GM18499 (cell line): ENCODE data around the gene SMCR8.
"Not testable (repeated sequence)": the region's sequence is repeated elsewhere in the genome, so short reads cannot be mapped to it uniquely, and the experiment has no call there.

Source experiments
- ATAC-seq: cut with Tn5 transposase; IDR thresholded peaks from one replicate; pipeline ENCODE4 v1.9.1; 2021; ENCODE audit warnings: moderate number of reproducible peaks; ENCODE audit not compliant: insufficient read depth, unreplicated experiment

SMCR8 gene

GRCh38 chr17:18314731-18315561 lies at the start of gene SMCR8, which contains the start of gene TOP3A:
Gene SMCR8 (plus strand): TSS chr17:18315293. CDS start chr17:18315790, 497 bp downstream.
Gene TOP3A (minus strand): TSS chr17:18314994. CDS start chr17:18314778, 216 bp downstream.
- peak; percentile 42 for ATAC-seq

- ATAC-seq: no peak
Measured at GRCh38 chr17:18267366-18267765, 47.7 kb upstream of the SMCR8 start.

- ATAC-seq: no peak
Measured at GRCh38 chr17:18267927-18268711, 47.0 kb upstream of the SMCR8 start.

- ATAC-seq: no peak
Measured at GRCh38 chr17:18270046-18270931, 44.8 kb upstream of the SMCR8 start.

GRCh38 chr17:18277076-18277475 lies 38.0 kb upstream of the SMCR8 start:
- no peak for ATAC-seq

GRCh38 chr17:18278867-18279266 lies 36.2 kb upstream of the SMCR8 start:
- no peak for ATAC-seq

GRCh38 chr17:18280249-18280648 lies 34.8 kb upstream of the SMCR8 start:
- no peak for ATAC-seq

GRCh38 chr17:18280766-18281371 lies 34.2 kb upstream of the SMCR8 start:
- no peak for ATAC-seq

GRCh38 chr17:18281788-18282187 lies 33.3 kb upstream of the SMCR8 start:
- ATAC-seq: no peak

- ATAC-seq: no peak
Measured at GRCh38 chr17:18285296-18285695, 29.8 kb upstream of the SMCR8 start.

GRCh38 chr17:18291718-18292540 lies 23.2 kb upstream of the SMCR8 start:
- ATAC-seq: no peak

- not testable (repeated sequence) for ATAC-seq
Measured at GRCh38 chr17:18298061-18298460, 17.0 kb upstream of the SMCR8 start.

GRCh38 chr17:18300725-18301480 lies 14.2 kb upstream of the SMCR8 start:
- ATAC-seq: no peak

GRCh38 chr17:18303206-18303605 lies 11.9 kb upstream of the SMCR8 start:
- not testable (repeated sequence) for ATAC-seq

- ATAC-seq: no peak
Measured at GRCh38 chr17:18309202-18309601, 5.9 kb upstream of the SMCR8 start.

GRCh38 chr17:18314059-18314730 lies 898 bp upstream of the SMCR8 start:
- no peak for ATAC-seq

GRCh38 chr17:18315562-18315922 lies 449 bp downstream of the SMCR8 start:
- ATAC-seq: no peak

GRCh38 chr17:18315961-18316360 lies 868 bp downstream of the SMCR8 start:
- no peak for ATAC-seq
